HG03457 (cell line): ENCODE measurements around the gene KRT16.
"Not testable (repeated sequence)": the region's sequence is repeated elsewhere in the genome, so short reads cannot be mapped to it uniquely, and the experiment has no call there.

Experiments used
- ATAC-seq: cut with Tn5 transposase; IDR thresholded peaks from one replicate; pipeline ENCODE4 v1.9.1; 2021; ENCODE audit warnings: moderate number of reproducible peaks; ENCODE audit not compliant: unreplicated experiment

The KRT16 gene

GRCh38 chr17:41585301-41586056 is 27.1 kb downstream of the KRT16 start:
- ATAC-seq, result no peak

GRCh38 chr17:41584331-41584927 is 28.1 kb downstream of the KRT16 start:
- ATAC-seq, result not testable (repeated sequence)

DNA sequence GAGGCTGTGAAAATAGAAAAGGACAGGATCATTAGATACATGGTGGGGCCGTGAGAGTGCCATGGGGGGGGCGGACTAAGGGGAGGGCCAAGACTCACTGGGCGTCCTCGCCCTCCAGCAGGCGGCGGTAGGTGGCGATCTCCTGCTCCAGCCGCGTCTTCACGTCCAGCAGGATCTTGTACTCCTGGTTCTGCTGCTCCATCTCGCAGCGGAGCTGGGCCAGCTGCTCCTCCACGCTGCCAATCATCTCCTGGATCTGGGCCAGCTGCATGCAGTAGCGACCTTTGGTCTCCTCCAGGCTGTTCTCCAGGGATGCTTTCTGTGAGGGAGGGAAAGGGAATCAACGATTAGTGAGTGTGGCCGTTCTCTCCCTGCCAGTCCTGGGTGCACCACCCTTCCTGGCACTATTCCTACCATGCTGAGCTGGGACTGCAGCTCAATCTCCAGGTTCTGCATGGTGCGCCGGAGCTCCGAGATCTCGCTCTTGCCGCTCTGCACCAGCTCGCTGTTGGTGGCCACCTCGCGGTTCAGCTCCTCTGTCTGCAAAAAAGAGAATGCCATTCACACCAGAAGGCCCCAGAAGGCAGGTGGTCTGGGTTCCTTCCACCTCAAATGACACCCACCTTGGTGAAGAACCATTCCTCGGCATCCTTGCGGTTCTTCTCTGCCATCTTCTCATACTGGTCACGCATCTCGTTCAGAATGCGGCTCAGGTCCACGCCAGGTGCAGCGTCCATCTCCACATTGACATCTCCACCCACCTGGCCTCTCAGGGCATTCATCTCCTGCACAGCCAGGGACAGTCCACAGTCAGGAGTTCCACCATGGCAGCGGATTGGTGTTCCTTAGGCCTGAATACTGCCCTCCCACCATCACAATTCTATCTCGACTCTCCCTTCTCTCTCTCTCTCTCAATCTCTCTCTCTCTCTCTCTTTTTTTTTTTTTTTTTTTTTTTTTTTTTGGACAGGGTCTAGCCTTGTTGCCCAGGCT is 29.1 kb downstream of the KRT16 start:
- ATAC-seq, result no peak

DNA sequence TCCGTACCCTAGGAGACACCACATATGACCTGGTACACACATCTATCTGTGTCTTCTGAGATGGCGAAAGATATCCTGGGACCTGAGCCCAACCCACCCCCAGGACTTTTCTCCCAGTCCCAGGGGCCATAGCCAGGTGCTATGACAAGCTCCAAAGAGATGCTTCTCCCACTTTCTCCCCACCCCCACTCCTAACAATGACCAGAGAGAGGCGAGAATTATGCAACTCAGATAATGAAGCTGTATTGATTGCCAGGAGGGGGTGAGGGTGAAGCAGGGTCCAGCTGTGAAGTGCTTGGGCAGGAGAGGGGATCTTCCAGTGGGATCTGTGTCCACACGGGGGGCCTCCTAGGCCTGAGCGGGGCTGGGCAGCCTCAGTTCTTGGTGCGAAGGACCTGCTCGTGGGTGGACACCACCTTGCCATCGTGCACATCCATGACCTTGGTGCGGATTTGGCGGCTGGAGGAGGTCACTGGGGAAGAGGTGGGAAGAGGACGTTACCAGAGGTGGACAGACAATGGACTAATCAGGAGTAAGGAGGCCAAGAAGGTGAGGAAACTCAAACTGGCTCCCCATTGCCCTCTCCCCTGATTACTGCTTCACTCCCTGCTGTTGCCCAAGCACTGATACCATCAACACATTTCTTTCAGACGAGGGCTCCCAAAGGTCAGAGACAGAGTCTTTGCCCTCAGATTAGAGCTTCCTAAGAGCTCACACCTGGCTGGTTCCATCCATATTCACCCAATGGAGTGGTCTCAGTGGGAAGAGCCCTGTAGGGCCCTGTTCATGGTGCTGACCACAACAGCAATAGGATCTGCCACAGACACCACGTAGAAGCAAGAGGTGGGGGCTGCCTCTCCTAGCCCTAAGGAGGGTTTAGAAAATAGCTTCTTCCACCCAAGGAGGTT is 30.3 kb downstream of the KRT16 start:
- not testable (repeated sequence) for ATAC-seq

DNA sequence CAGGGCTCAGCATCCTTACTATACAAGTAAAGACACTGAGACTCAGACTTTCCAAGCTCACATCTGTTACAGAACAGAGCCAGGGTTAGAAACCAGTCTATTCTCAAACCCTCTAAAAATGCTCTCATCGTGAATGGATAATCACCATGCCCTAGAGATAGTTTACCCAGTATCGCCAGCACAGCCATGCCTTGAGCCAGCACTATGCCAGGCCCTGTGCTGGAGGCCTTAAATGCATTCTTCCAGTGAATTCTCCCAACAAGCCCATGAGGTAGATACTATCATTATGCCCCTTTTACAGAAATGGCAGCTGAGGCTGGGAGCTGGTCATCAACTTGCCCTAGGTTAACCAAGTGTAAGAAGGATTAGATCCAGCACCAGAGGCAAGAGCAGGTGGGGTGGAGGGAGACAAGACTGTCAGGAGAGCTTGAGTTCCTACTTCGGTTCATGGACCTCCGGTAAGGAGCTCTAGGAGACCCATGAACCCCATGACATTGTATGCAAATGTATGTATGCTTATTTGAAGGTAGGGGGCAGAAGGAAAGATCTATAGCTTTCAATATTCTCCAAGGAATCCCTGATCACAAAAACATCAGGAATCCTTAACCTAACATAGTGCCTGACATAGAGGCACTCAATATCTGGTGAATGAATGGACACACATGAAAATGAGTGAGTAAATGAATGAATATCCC is 31.1 kb downstream of the KRT16 start:
- no peak for ATAC-seq

DNA sequence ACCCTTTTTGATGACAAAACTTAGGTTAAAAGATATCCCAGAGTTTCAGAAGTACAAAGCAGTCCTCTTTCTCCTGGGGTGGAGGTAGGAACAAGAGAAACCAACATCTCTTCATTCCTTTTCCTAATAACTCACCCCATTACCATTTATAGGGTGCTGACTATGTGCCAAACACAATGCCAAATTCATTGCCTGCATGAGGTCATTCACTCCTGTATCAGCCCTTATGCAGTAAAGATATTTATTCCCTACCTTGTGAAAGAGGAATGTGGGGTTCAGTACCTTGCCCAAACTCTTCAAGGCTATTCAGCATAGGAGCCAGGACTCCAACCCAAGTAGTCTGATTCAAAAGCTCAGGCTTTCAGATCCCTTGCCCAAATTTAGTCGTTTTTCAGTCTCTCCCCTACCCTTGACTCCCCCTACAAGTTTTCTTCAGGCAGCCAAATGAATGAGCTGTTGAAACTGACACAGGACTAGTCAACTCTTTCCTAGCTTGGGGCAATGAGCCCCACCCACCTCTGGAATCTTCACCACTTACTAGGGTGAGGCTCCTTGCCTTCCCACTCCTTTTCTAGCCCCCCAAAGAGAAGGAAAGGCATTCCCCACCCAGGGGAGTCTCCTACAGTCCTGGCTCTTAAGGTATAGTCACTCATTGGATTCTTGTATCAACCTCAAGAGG is 31.7 kb downstream of the KRT16 start:
- no peak for ATAC-seq

DNA sequence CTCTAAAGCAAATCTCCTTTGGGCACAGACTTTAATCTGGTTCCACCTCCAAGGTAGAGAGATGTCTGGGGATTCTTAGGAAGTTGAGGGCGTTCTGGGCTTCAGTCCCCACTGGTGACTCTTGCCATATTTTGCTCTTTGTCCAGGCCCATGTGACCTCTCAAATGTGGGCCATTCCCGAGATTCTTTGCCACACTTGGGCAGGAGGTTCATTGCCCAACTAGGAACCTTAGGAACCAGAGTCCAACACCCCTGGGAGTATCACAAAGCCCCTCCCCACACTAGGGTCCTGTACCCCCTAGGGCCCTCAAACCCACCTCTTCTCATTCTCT is 32.4 kb downstream of the KRT16 start:
- no peak for ATAC-seq

- no peak for ATAC-seq
Measured at GRCh38 chr17:41579484-41580243, 32.9 kb downstream of the KRT16 start.

DNA sequence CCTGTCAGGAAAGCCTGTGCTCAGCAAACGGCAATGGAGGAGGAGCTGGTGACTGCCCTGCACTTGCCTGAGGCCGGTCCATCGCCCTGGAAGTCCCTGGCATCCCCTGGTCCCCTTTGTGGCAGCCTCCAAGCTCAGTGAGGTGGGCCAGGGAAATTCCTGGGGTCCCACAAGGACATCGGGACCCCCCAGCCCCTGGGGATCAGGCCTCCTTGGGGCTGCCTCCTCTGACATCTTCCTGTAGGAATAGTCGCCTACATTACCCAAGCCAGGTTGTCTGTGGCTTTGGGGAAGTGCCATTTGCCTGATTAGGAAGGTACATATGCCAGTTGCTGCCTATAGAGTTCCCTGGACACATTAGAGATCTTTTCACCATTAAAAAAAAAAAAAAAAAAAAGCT is 33.6 kb downstream of the KRT16 start:
- ATAC-seq, result no peak

DNA sequence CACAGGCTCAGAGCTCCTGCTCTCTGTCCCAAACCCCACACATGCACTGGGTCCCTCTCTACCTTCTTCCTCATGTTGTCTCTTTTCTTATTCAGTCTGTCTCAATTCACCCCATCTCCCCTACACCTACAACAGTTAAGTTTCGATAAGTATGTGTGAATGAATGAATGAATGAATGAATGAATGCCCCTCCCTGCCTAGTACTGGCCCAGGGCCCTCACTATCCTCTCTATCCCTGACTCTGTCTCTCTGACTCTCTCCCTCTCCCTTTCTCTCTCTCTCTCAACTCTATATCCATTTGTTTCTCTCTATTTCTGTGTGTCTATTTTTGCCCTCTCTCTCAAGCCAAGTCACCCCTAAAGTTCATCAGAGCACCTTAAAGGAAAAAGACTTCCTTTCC is 34.0 kb downstream of the KRT16 start:
- ATAC-seq, result no peak

GRCh38 chr17:41576740-41577139 is 35.8 kb downstream of the KRT16 start:
- not testable (repeated sequence) for ATAC-seq

DNA sequence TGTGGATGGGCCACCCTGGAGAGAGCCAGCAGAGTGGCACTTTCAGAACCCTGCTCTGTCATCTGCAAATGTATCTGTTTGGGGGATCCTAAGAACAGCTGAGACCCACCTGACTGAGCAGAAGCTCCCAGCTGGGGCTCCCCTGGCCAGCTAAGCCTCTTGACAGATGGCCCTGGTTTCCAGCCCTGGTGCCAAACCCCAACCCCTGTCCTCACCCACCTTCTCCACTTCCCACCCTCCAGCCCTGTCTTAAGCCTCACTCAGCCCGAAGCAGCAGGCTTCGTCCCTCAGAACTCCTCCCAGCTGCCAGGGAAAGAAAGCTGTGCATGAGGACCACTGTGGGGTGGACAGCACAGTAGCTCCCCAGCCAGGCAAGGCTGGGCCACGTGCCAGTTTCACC is 37.2 kb downstream of the KRT16 start:
- no peak for ATAC-seq

DNA sequence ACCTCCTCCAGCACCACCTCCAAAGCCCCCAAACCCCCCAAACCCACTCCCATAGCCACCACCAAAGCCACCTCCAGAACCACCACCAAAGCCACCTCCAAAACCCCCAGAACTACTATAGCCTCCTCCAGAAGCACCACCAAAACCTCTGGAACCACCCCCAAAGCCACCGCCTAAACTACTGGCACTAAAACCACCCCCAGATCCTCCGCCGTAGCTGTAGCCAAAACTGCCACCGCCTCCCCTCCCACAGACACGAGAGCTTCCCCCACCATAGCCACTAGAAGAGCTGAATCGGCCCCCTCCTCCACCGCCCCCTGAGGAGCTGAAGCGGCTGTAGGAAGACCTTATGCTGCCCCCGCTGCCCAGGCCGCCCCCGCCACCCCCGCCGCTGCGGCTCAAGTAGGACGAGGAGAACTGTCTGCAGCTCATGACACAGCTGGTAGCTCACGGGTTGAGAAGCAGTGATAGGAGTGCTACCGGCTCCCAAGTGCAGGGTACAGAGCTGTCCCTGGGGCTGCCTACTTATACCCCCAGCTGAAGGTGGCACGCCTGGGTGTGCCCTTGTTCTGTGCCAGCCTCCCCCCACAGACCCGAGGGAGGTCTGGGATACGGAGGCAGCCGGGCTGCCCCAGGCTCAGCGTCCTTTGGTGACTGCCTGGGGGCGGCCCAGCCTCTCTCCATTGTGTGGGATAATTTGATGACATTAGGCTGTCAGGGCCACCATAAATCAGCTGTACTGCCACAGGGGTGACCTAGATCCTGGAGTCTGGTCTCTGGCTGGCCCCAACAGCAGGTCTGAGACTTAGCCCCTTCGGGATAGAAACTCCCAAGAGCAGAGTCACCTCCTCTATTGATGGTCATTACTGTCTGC is 40.8 kb downstream of the KRT16 start, which contains the start of gene KRT9:
Gene KRT9 (minus strand): TSS at position 499 of the 874 bp plus-strand sequence. CDS start 67 bp downstream, at position 432.
- no peak for ATAC-seq

GRCh38 chr17:41567317-41567716 is 45.2 kb downstream of the KRT16 start:
- no peak for ATAC-seq

DNA sequence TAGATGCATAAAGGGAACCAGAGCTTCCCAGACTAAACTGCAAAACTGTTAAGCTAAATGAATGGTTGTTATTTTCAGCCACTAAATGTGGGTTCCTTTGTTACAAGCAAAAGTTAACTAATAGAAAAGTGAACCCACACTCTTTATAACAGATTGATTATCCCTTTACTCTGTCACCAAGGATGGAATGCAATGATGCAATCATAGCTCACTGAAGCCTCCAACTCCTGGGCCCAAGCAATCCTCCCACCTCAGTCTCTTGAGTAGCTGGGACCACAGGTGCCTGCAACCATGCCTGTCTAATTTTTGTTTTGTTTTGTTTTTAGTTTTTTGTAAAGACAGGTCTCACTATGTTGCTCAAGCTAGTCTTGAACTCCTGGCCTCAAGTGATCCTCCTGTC is 47.2 kb downstream of the KRT16 start:
- ATAC-seq, result no peak

GRCh38 chr17:41563607-41564170 is 48.9 kb downstream of the KRT16 start:
- ATAC-seq, result no peak

- ATAC-seq, result no peak
Measured at GRCh38 chr17:41561554-41561953, 51.0 kb downstream of the KRT16 start.
